HG02973 (cell line): ENCODE data around the gene ROPN1.
A peak's percentile ranks its signal among the peaks of the same experiment; 100 is the strongest.
"Not testable (repeated sequence)": the region's sequence is repeated elsewhere in the genome, so short reads cannot be mapped to it uniquely, and the experiment has no call there.

Source experiments
- ATAC-seq: cut with Tn5 transposase; IDR thresholded peaks from one replicate; pipeline ENCODE4 v1.9.1; 2021; ENCODE audit warnings: moderate library complexity; ENCODE audit not compliant: unreplicated experiment

Gene ROPN1

GRCh38 chr3:123997543-123997942 is 5.6 kb upstream of the ROPN1 start:
- ATAC-seq: no peak

GRCh38 chr3:123993818-123994217 is 1.9 kb upstream of the ROPN1 start:
- ATAC-seq: no peak

- no peak for ATAC-seq
Measured at GRCh38 chr3:123986427-123986826, 5.5 kb downstream of the ROPN1 start.

- ATAC-seq: no peak
Measured at GRCh38 chr3:123984957-123985356, 7.0 kb downstream of the ROPN1 start.

- no peak for ATAC-seq
Measured at GRCh38 chr3:123984350-123984749, 7.6 kb downstream of the ROPN1 start.

- ATAC-seq: not testable (repeated sequence)
Measured at GRCh38 chr3:123981317-123981716, 10.6 kb downstream of the ROPN1 start.

GRCh38 chr3:123980539-123980938 is 11.4 kb downstream of the ROPN1 start:
- ATAC-seq: no peak

- ATAC-seq: not testable (repeated sequence)
Measured at GRCh38 chr3:123979525-123980501, 12.1 kb downstream of the ROPN1 start.

GRCh38 chr3:123976904-123977303 is 15.0 kb downstream of the ROPN1 start:
- ATAC-seq: not testable (repeated sequence)

GRCh38 chr3:123976181-123976898 is 15.6 kb downstream of the ROPN1 start:
- ATAC-seq: not testable (repeated sequence)

- not testable (repeated sequence) for ATAC-seq
Measured at GRCh38 chr3:123975030-123975429, 16.9 kb downstream of the ROPN1 start.

- no peak for ATAC-seq
Measured at GRCh38 chr3:123971406-123971805, 20.5 kb downstream of the ROPN1 start.

- ATAC-seq: not testable (repeated sequence)
Measured at GRCh38 chr3:123967260-123967659, 24.7 kb downstream of the ROPN1 start.

- not testable (repeated sequence) for ATAC-seq
Measured at GRCh38 chr3:123966799-123967198, 25.1 kb downstream of the ROPN1 start.

- not testable (repeated sequence) for ATAC-seq
Measured at GRCh38 chr3:123964793-123965192, 27.1 kb downstream of the ROPN1 start.

GRCh38 chr3:123961508-123961856 is 30.4 kb downstream of the ROPN1 start:
- ATAC-seq: no peak

- peak; percentile 84 for ATAC-seq
Measured at GRCh38 chr3:123960781-123961507, 31.0 kb downstream of the ROPN1 start, which contains the start of gene CCDC14. Gene CCDC14, minus strand, starts transcription at chr3:123961229. Its CDS starts 56 bp downstream, at chr3:123961173.

- peak; percentile 54 for ATAC-seq
Measured at GRCh38 chr3:123953735-123954134, 38.2 kb downstream of the ROPN1 start.

GRCh38 chr3:123952844-123953520 is 38.9 kb downstream of the ROPN1 start:
- ATAC-seq: no peak
